Endometrial microvascular endothelial cells (primary cell): ENCODE measurements around the gene ATP6V0E1. TPM values are rescaled to one million over a fixed set of nuclear protein-coding genes. Genes with fewer than 3 reads are reported as not detected.
"Not testable (repeated sequence)": the region's sequence is repeated elsewhere in the genome, so short reads cannot be mapped to it uniquely, and the experiment has no call there.

Experiments
- in situ Hi-C: cut with HindIII; loops from 2 replicates; pipeline ENCODE4 v1.10.0; 2017; ENCODE audit warnings: low sequenced_read_pairs, low pct_unique_long_range_greater_than_20kb; ENCODE audit errors: inconsistent ontology term
- total RNA-seq: library from RNA; depleted of rRNA; stranded (reverse); fragments of >200 nt; gene quantifications from one replicate; pipeline ENCODE4 v1.2.3, GENCODE V29; 2015; ENCODE audit errors: inconsistent ontology term

Gene ATP6V0E1
- total RNA-seq, 1 donor from 2014 or later: 214 TPM

- in situ Hi-C loops: no loop called here
Observed at GRCh38 chr5:173020643-173021042, 37.1 kb downstream of the ATP6V0E1 start.

GRCh38 chr5:173025651-173026050 is 42.1 kb downstream of the ATP6V0E1 start:
- in situ Hi-C loops: no loop called here

- in situ Hi-C loops: no loop called here
Observed at GRCh38 chr5:173027905-173028304, 44.3 kb downstream of the ATP6V0E1 start.

GRCh38 chr5:173028811-173029327 is 45.3 kb downstream of the ATP6V0E1 start:
- in situ Hi-C loops: no loop called here

- in situ Hi-C loops: no loop called here
Observed at GRCh38 chr5:173029499-173029921, 45.9 kb downstream of the ATP6V0E1 start.

GRCh38 chr5:173032096-173032495 is 48.5 kb downstream of the ATP6V0E1 start:
- in situ Hi-C loops: not testable (repeated sequence)

GRCh38 chr5:173032730-173033129 is 49.2 kb downstream of the ATP6V0E1 start:
- in situ Hi-C loops: no loop called here

- in situ Hi-C loops: no loop called here
Observed at GRCh38 chr5:173033923-173034322, 50.4 kb downstream of the ATP6V0E1 start.

GRCh38 chr5:173035904-173036707 is 52.5 kb downstream of the ATP6V0E1 start:
- in situ Hi-C loops: no loop called here

- in situ Hi-C loops: no loop called here
Observed at GRCh38 chr5:173039188-173039587, 55.6 kb downstream of the ATP6V0E1 start.

- in situ Hi-C loops: no loop called here
Observed at GRCh38 chr5:173039964-173040363, 56.4 kb downstream of the ATP6V0E1 start.

- in situ Hi-C loops: no loop called here
Observed at GRCh38 chr5:173041881-173042762, 58.6 kb downstream of the ATP6V0E1 start.

- in situ Hi-C loops: no loop called here
Observed at GRCh38 chr5:173042763-173043107, 59.2 kb downstream of the ATP6V0E1 start.

GRCh38 chr5:173045474-173045873 is 61.9 kb downstream of the ATP6V0E1 start:
- in situ Hi-C loops: no loop called here

- in situ Hi-C loops: not testable (repeated sequence)
Observed at GRCh38 chr5:173047096-173047837, 63.7 kb downstream of the ATP6V0E1 start.

- in situ Hi-C loops: no loop called here
Observed at GRCh38 chr5:173047838-173048105, 64.2 kb downstream of the ATP6V0E1 start.

- in situ Hi-C loops: no loop called here
Observed at GRCh38 chr5:173050791-173051190, 67.2 kb downstream of the ATP6V0E1 start.

- in situ Hi-C loops: no loop called here
Observed at GRCh38 chr5:173051746-173052145, 68.2 kb downstream of the ATP6V0E1 start.

- in situ Hi-C loops: no loop called here
Observed at GRCh38 chr5:173053041-173053440, 69.5 kb downstream of the ATP6V0E1 start.
